Stimulated activated CD4-positive, alpha-beta T cell treated with anti-CD3 and anti-CD28 coated beads, Interleukin-2, amount 100 ng/mL, for 48 hours (primary cell): ENCODE data around the gene OR2A14.
"Not testable (repeated sequence)": the region's sequence is repeated elsewhere in the genome, so short reads cannot be mapped to it uniquely, and the experiment has no call there.

Experiments
- DNase-seq, 2 donors: peaks; one replicate each; pipeline ENCODE4 v3.0.0-alpha.2; 2020

Gene OR2A14

GRCh38 chr7:144164784-144165183 lies 41.8 kb downstream of the OR2A14 start:
- no peak for DNase-seq

GRCh38 chr7:144171594-144172350 lies 48.8 kb downstream of the OR2A14 start:
- DNase-seq, result not testable (repeated sequence)

GRCh38 chr7:144174613-144175012 lies 51.6 kb downstream of the OR2A14 start:
- no peak for DNase-seq

GRCh38 chr7:144178380-144179164 lies 55.6 kb downstream of the OR2A14 start:
- not testable (repeated sequence) for DNase-seq

- DNase-seq, result not testable (repeated sequence)
Measured at GRCh38 chr7:144179165-144179479, 56.1 kb downstream of the OR2A14 start.
